ENCODE data around the gene CACNA1F.
A peak's percentile ranks its signal among the peaks of the same experiment; 100 is the strongest.

CACNA1F gene

DNA sequence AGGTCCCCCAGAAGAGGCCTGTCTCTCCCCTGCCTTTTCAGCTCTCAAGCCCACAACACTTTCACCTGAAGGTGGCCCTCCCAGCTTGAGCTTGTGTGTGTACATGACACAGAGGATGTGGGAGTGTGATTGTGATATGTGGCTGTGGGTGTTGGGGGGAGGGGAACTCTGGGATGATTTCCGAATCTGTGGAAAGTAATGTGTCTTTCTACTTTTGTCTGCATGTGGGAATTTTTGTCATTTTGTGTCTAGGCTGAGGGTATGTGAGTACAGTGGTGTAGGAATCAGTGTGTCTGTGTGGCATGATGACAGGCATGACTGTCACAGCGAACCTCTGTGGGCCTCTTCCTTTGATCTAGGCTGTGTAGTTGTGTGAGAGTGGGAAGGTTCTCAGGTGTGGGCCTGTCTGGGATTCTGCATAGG is 39.6 kb downstream of the CACNA1F start:
- no peak for DNase-seq

DNA sequence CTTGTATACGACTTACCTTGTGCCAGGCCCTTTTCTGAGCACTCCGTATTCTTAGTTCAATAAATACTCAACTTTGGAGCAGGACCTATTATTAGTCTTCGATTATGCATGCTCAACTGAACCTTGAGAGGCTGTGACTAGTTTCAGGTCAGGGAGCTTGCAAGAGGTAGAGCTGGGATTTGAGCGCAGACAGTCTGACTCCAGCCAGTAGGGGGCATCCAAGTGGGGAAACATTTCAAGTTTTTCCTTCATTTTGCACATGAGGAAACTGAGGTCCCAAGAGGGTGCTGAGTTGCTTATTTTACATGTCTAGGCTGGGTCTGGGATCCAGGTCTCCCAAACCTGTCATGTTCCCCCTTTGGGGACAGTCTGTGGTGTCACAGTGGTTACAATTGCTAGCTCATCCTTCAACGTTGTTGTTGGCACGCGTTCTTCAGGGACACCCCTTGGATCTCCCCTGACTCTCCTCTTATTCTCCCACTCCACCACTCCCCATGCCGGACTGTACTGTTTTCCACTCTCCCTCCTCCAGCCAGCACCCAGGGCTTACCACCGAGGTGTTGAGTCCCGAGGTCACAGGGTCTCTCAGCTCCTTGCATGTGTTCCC is 40.3 kb downstream of the CACNA1F start:
- peak in 1 of 2 donors; percentile 8 for DNase-seq

DNA sequence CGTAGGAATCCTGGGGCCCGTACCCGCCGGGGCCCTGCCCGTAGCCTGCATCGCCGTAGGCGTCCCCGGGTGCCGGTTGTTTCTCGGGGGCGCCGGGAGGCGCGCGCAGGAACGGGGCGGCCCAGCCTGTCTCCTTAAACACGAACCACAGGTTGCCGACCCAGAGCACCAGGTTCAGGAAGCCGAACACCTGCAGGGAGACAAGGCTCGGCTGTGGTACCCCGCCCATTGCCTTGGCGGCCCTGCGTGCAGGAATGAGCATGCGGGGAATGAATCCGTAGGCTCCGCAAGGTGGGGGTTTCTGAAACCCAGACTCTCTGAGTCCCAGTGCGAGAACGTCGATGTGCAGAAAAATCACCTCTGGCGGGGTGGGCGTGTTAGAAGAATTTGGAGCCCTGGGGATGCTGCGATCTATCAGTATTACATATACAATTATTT is 41.5 kb downstream of the CACNA1F start:
- DNase-seq = no peak

DNA sequence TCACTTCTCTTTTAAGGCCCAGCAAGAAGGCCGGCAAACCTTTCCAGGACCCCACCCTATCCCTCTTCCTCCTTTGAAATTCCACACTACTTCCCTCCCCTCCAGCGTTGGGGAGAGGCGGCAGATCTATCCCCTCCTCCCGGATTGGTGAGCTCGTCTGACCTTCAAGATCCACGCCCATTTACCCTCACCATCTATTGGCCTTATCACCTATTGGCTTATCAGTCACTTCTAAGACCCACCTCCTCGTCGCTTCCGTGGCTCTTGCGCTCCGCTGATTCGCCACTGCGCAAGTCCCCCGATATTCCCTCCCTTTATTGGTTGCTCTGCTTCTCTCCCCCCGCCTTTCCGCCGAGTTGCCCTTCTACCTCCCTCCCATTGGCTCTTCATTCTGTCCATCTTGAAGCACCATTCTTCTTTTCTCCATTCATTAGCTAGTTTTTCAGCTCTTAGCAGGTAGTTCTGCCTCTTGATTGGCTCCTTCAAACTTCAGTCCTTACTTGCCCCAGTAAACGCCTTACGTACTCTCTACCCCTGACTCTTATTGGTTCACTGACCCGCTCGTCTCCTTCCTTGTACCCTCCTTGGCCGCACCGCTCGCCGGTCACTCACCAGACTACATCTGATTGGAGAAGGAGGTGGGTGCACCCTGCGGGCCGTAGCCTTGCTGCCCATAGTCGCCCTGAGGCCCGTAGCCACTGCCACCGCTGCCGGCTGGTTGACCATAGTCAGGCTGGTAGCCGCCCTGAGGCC is 42.1 kb downstream of the CACNA1F start:
- DNase-seq = peak; percentile 97

DNA sequence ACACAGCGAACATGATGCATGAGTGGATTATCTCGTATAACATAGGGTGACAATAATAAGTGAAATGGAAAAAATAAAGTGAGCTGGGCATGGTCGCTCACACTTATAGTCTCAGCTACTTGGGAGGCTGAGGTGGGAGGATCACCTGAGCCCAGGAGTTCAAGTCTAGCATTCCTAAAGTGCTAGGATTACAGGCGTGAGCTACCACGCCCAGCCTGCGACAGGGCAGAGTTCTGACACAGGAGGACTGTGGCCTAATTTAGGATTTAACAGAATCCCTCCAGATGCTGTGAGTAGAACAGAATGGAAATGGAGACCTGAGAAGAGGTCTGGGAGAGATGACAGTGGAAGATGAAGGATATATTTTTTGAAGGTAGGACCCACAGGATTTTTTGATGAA is 43.5 kb downstream of the CACNA1F start:
- no peak for DNase-seq

DNA sequence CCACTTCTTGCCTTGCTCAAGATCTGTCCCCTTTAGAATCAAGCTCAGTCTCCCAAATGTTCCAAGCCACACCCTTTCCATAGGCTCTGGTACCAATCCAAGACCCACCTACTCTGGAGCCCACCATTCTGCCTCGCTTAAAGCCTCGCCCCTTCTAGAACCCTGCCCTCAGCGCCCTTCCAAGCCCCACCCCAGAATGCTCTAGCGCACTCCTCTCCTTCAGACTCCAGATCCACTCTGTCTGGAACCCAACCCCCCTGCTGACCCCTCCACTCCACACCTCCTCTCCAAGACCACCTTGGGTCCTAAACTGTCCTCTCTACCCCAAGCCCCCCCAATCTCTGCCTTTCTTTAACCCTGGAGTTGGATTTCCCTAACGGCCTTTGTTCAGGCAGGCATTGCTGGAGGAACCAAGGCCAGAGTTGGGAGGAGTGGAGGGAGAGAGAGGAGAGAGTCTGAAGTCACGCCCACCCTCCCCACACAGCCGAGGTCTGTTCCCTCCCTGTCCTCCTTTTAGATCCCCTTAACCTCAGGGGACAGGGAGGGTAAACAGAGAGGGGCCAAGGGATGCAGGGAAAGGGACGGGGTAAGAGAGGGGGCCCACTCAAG is 44.6 kb downstream of the CACNA1F start:
- DNase-seq = no peak

DNA sequence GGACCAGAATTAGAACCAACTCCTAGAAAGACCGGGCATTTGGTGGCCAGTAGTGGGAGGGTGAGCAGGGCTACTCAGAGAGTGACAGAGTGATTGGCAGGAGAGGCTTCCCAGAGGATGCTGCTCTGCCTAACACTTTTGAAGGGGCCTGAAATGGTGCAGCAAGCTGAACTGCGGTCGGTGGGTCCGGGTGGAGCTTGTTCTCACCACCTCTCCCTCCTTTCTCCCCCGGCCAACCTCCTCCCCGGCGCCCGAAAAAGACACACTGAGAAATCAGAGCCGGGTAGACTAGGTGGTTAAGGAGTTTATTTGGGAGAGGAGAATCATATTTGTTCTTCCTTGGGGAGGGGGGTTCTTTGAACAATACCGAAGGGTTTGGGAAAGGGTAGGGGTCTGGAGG is 45.6 kb downstream of the CACNA1F start:
- no peak for DNase-seq

DNA sequence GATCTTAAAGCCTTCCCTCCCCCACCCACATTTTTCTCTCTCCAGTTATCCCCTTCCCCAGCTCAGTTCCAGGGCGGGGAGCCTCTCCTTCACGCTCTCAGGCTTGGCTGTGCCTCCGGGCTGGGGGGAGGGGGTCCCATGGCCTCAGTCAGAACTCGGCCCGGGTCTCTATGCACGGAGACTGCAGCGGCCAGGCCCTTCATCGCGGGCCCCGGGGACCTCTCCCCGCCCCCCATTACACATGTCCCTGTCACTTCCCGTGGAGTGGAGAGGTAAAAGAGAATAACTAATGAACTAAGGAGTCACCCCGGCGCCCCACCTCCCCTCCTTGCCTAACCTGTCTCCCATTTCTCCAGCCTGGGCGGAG is 46.1 kb downstream of the CACNA1F start:
- no peak for DNase-seq

DNA sequence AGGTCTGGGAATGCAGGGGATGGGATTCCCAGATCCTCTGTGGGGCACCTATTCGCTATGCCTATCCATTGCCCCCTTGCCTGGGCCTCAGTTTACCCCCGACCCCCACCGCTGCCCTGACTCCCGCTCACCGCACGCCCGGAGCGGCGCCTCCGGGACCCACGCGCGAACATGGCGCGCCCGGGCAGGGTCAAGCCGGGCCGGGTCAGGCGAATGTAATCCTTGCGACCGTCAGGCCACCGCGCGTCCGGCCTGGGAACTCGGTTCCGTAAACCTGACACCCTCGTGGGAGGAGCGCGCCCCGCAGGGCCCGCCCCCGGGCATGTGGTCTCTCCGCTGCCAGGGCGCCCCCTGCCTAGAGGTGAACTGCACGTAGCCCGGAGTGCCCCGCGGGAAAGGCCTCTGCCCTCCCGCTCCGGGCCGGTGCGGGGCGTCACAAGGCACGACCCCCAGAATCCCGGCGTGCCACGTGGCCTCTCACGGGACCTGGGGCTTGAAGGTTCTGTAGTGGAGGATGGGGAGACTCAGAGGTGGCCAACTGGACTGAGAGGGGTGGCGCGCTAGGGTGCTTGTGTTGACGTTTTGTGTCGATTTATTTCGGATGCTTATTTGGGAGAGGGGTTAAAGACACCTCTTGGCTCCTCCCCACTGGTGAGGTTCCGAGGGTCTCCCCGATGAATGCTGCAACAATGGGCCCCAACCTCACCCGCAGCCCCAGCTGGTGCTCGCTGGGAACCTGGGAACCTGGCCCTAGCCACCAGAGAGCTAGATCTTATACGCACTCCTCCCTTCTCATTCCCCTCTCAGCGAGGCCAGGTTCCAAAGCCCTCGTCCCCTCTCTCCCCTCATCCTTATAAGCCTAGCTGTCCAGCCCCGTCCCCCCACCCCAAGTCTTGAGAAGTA is 46.8 kb downstream of the CACNA1F start, which contains the start of gene PRICKLE3:
TSS of gene PRICKLE3 (minus strand) at position 249 of the 903 bp plus-strand sequence. CDS start at position 173, 76 bp downstream.
- DNase-seq = peak; percentile 56 to 77

DNA sequence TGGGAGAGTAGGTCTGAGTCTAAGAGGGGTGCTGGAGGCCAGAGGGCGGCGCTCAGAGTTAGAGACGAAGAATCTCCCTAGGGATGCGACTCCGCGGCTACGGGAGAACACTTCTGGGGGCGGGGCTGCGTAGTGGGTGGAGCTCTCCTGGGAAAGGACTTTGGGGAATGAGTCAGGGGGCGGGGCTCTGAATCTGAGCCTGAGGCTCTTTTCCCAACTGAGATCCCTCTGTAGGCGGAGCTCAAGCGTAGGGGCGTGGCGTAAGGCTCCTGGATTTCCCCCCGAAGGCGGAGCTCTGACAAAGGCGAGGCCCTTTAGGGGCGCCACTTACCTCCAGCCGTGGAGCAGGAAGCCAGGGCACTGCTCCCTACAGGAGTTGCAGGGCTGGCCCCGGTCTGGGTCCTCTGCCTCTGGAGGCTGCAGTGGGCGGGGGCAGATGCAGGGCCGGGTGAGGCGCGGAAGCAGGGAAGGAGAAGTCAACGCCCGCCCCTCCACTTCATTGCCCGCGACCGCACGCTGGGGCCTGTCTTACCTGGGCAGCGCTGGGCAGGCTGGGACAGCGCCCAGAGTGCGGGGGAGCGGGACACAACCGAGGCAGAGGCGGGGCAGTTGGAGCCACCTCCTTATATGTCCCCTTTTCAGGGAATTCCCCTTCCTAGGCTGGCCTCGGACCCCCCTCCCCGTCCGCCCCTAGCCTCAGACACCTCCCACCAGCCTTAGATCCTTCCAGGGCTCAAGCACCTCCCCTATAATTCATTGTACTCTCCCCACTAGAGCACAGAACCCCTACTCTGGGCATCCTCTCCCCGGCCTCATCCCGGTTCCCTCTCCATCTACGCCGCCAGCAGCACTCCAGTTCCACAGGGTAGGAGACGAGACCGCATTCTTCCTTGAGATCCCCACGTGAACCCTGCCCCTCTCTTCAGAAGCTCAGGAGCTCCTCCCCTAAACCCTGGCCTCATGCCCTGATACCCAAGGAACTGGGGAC is 48.6 kb downstream of the CACNA1F start:
- peak; percentile 41 to 56 for DNase-seq

DNA sequence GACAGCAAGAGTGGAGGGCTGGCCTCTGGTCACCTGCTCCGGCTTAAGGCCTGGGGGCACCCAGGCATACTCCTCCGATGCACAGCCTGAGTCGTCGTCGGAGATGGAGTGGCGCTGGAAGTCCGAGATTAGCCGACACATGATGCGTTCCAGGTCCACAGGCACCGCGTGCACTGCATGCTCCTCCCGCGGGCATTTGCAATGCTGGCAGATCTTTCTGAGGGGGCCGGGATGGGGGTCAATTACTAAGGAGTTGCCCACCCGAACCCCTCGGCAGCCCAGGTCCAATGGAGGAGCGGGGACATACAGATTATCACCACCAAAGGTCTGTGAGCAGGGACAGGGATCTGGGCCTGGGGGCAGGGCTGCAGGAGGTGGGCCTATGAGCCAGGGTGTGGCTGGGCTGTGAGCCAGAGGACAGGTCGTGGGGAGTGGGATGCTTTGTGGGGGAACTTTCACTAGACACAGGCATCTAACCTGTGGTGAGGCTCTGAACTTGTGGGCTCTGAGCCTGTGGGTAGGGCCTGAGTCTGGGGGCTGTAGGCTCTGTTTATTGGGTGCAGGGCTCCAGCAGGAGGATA is 49.3 kb downstream of the CACNA1F start:
- no peak for DNase-seq

DNA sequence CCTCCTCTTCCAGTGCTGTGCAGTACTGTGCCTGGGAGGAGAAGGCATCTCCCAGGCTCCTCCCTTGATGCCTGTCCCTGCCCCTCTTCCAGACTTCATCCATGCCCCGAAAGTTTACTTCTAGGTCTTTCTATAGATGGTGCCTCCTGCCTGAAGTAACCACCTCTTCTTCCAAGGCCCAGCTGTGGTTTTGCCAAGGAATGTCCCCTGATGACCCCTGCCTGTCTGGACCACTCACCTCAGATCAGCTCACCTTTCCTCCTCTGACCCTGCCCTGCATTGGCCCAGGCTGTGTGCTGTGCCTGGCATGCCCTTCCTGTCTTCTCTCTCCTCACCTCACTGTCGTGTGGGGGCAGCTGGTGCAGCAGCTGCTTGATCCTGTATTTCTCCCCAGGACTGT is 53.8 kb downstream of the CACNA1F start:
- DNase-seq = no peak

DNA sequence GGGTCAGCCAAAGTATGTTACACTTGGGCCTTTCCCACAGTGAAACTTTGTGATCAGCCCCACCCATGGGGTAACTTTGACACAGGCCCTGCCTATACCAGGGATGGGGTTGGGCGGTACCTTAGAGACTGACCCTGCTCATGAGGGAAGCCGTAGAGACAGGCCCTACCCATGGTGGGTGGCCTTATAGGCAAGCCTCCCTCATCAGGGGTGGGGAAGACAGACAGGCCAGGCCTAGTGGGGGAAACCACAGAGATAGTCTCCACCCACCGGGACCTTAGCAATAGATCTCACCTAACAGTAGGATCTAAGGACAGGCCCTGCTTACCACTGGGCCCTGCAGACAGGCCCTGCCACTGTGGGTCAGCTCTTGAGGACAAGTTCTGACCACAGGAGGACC is 54.6 kb downstream of the CACNA1F start:
- no peak for DNase-seq

DNA sequence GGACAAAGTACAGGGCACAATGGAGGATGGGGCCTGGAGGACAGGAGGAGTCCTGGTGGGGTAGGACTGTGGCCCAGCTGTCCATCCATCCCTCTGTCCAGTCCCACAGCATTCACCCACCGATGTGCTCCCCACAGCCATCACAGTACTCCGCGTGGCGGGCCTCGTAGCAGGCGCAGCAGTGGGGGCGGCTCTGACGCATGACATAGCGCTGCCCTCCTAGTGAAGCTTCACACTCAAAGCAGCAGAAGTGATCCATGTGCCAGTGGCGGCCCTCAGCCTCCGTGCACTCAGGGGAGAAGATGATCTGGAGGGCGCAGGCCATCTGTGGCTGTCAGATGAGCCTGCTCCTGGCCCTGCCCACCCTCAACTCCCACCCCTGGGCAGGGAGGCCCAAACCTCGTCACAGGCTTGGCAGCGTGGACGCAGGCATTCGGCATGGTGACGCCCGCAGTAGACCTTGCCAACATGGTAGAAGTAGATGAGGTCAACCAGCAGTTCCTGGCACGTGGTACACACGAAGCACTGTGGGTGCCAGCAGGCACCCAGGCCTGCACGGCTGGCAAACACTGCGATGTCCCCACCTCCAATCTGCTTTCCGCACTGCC is 55.2 kb downstream of the CACNA1F start:
- no peak for DNase-seq

DNA sequence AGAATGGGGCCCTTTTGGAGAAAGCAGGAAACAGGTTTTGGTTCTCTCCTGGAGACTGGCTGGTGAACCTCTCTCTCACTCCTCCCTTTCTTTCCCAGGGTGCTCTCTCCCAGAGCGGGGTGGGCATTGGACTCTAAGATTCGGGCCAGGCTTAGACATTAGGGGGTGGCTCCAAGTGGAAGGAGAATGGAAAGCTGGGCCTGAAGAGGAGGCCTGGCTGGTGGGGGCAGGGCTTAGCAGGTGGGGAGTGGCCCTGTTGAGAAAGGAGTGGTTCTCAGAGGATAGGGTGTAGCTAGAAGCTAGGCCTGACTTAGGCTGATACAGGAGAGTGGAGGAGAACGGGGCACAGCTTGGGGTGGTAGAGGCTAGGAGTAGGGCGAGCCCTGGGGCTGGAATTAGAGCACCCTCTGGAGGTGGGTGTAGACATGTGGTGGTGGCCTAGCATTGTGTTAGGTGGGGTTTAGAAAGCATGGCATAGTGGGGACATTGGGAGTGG is 55.8 kb downstream of the CACNA1F start:
- DNase-seq = no peak

DNA sequence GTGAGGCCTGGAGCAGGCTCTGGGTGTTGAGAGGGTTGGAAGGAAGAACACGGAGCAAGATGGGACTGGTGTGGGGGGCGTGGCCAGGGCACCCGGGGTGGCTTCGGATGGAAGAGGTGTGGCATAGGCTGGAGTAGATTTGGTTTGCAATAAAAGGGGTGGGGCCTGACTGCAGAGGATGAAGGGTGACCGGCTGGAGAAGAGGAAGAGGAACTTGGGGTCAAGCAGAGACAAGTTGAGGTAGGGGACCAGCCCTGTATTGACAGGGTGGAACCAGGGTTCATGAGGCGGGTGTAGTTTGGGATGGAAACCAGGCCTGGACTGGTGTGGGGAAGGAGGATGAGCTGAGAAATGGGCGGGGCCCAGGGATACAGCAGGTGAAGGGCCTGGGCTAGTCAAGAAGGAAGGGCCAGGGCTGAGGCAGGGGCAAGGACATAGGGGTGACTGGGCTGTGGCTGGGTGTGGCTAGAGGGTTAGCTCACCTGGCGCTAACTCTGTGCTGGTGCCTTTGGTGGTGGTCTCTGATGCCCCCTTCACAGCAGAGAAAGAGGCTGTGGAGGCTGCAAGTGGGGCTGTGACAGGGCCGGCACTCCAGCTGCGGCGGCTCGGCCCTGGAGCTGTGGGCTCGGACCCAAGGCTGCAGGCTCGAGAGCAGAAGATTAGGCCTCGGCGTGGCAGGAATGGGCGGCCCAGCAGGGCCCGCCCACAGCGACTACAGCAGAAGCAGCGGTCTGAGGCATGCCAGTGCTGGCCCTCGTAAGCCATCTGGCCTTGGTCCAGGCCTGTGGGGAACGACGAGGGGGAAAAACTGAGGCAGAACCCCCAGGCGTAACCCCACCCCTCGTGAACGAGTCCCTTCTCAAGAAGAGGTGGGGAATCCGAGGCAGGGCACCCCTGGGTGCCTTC is 56.5 kb downstream of the CACNA1F start:
- DNase-seq = peak in 1 of 2 donors; percentile 71

DNA sequence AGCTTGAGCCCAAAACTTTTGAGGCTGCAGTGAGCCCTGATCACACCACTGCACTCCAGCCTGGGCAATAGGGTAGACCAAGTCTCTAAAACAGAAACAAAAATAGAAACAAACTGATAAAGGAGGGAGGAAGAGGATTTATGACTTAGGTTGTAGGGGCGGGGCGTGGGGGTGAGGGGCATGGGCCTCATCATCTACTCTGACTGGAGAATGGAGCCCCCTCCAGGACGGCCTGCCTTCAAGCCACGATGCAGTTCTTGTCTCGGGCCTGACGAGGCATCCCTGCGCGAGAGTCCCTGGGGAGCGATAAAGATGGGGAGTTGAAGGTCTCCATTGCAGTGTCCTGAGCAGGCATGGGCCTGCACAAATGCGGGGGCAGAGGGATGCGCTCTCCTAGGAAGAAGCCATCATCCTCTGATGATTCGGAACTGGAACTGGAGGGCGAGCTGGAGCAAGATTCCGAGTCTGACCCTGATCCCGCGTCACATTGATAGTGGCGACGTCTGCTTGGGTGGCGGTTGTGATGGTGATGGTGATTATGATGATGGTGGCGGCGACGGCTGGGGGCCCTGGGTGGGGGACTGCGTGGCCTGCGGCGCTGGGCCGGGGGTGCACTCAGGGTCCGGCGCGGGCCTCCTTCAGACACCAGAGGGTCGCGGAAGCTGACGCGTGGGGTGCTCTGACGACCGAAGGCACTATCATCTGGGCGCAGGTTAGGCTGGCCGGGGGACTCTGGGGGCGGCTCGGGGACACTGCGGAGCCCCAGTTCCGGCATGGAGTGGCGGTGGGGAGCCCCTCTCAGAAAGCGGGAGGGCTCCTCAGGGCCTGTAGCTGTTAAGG is 57.5 kb downstream of the CACNA1F start:
- no peak for DNase-seq

DNA sequence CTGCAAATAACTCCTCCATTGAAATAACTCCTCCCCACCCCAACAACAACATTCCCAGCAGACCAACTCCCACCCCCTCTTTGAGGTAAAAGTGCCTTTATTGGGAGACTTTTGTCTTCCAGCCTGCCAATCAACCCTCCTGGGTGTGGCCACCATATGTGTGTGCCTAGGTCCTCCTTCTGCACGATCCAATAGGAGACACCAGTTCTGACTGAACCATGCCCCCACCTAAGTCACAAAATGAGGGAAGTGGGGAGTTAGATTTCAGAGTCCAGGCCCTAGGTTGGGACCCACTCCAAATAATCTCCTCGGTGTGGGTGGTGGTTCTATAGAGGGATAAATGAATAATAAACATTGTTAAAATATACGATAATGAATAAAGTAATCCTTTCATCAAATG is 58.4 kb downstream of the CACNA1F start:
- DNase-seq = no peak
